ENCODE data around the gene EFCAB9.

EFCAB9 gene

DNA sequence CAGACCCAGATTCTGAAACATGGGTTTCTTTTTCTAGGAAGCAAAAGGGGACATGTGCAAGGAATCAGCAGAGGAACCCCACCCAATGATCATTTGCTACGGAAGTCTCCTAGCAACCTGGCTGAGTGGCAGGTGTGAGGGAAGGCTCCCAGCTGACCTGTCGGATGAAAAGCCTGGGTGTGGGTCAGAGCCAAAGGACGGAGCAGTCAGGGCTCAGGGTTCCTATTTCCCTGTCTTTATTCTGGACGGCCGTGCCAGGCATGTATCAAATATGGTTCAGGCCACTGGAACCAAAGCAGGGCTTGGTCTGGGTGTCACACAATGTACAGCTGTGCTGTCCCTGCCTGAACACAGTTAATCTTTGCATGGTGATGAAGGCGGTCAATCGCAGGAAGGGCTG lies 26.1 kb upstream of the EFCAB9 start:
- H2AFZ ChIP-seq (ENCODE audit: low read length): no peak overlapping the region
- H3K9ac ChIP-seq (ENCODE audit: low read length): no peak overlapping the region
- no peaks in the 10 kb centered on the region for H3K27me3 ChIP-seq (replicated peaks; ENCODE audit: insufficient read depth, low read length)
- H3K9me2 ChIP-seq (replicated peaks; ENCODE audit: insufficient read depth, low read length): no peaks in the 10 kb centered on the region
- no peaks in the 10 kb centered on the region; the same call in 1 of the 2 replicates for H3K36me3 ChIP-seq (replicated peaks; ENCODE audit: insufficient read depth, low read length)
- no peaks in the 10 kb centered on the region for H3K9me3 ChIP-seq (replicated peaks; ENCODE audit: insufficient read depth, low read length)
- H3K79me2 ChIP-seq (ENCODE audit: low read length): peaks cover 96% of the 10 kb centered on the region
- H4K20me1 ChIP-seq (ENCODE audit: insufficient read depth, low read length): 0 out of 2 replicates have a peak, but pooled peaks cover 4% of the 10 kb centered on the region
- no peak overlapping the region for H3K4me3 ChIP-seq (ENCODE audit: low read length)
- no peaks in the 10 kb centered on the region for H3F3A ChIP-seq (ENCODE audit: insufficient read depth, low read length)
- no peak overlapping the region for H3K27ac ChIP-seq (ENCODE audit: low read length)
- no peak overlapping the region for H3K4me2 ChIP-seq (ENCODE audit: low read depth, low read length)
- H3K4me1 ChIP-seq (ENCODE audit: low read length): no peaks in the 10 kb centered on the region
- no peak for TF ChIP-seq EZH2phosphoT487 (IDR thresholded peaks at IDR 0.05; ENCODE audit: low read length)
- TF ChIP-seq, protein P1, sequence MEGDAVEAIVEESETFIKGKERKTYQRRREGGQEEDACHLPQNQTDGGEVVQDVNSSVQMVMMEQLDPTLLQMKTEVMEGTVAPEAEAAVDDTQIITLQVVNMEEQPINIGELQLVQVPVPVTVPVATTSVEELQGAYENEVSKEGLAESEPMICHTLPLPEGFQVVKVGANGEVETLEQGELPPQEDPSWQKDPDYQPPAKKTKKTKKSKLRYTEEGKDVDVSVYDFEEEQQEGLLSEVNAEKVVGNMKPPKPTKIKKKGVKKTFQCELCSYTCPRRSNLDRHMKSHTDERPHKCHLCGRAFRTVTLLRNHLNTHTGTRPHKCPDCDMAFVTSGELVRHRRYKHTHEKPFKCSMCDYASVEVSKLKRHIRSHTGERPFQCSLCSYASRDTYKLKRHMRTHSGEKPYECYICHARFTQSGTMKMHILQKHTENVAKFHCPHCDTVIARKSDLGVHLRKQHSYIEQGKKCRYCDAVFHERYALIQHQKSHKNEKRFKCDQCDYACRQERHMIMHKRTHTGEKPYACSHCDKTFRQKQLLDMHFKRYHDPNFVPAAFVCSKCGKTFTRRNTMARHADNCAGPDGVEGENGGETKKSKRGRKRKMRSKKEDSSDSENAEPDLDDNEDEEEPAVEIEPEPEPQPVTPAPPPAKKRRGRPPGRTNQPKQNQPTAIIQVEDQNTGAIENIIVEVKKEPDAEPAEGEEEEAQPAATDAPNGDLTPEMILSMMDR (IDR thresholded peaks at IDR 0.05; ENCODE audit: low read length): no peak
- no peak for TF ChIP-seq EZH2 (optimal IDR thresholded peaks at IDR 0.05; ENCODE audit: low read depth, low read length)
- DNase-seq: no peak

DNA sequence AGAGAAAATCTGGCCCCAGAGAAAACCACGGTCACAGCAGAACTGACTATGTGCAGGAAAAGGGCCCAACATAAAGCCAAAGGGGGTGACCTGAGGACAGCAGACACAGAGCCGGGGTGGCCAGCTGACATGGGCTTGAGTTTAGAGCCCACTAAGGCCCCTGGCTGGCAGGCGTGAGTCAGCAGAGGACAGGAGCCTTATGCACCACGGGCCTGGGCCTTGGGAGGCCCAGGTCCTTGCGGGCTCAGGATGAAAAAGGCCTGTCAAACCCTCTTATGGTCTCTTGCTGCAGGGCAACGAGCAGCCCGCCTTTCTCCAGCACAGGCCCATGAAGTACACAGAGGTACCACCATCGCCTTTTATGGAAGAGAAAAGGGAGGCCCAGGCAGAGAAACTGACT lies 25.7 kb upstream of the EFCAB9 start:
- Histone ChIP-seq H3K27ac (ENCODE audit: low read length) (no peak overlapping the region), H2AFZ (ENCODE audit: low read length) (no peak overlapping the region), H3K79me2 (ENCODE audit: low read length) (peaks cover 96% of the 10 kb centered on the region), H3K4me1 (ENCODE audit: low read length) (no peaks in the 10 kb centered on the region), H3K9me2 (replicated peaks; ENCODE audit: insufficient read depth, low read length) (no peaks in the 10 kb centered on the region), H3K9me3 (replicated peaks; ENCODE audit: insufficient read depth, low read length) (no peaks in the 10 kb centered on the region), H3K36me3 (replicated peaks; ENCODE audit: insufficient read depth, low read length) (no peaks in the 10 kb centered on the region; the same call in 1 of the 2 replicates), H3F3A (ENCODE audit: insufficient read depth, low read length) (no peaks in the 10 kb centered on the region), H3K9ac (ENCODE audit: low read length) (no peak overlapping the region), H4K20me1 (ENCODE audit: insufficient read depth, low read length) (0 out of 2 replicates have a peak, but pooled peaks cover 4% of the 10 kb centered on the region), H3K4me2 (ENCODE audit: low read depth, low read length) (no peak overlapping the region), H3K4me3 (ENCODE audit: low read length) (no peak overlapping the region), H3K27me3 (replicated peaks; ENCODE audit: insufficient read depth, low read length) (no peaks in the 10 kb centered on the region)
- TF ChIP-seq, protein P1 (IDR thresholded peaks at IDR 0.05; ENCODE audit: low read length): no peak
- TF ChIP-seq EZH2phosphoT487 (IDR thresholded peaks at IDR 0.05; ENCODE audit: low read length): no peak
- TF ChIP-seq EZH2 (optimal IDR thresholded peaks at IDR 0.05; ENCODE audit: low read depth, low read length): no peak
- no peak for DNase-seq

DNA sequence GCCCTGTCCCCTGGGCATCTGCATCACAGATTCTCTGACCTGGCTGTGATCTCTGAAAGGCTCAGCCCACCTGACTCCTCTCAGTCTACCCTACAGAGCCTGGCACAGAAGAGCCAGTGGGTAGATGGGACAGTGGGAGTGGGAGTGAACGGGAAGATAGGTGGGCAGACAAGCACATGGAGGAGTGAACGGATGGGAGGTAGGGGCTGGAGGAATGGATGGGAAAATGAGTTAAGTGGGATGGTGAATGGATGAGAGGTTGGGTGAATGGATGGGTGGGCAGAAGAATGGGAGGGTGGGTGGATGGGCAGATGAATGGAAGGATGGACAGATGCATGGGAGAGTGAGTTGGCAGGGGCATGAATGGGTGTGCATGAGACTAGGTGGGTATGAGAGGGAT lies 24.8 kb upstream of the EFCAB9 start:
- H3K79me2 ChIP-seq (ENCODE audit: low read length): peaks cover 98% of the 10 kb centered on the region
- TF ChIP-seq EZH2phosphoT487 (IDR thresholded peaks at IDR 0.05; ENCODE audit: low read length) (no peak), EZH2 (optimal IDR thresholded peaks at IDR 0.05; ENCODE audit: low read depth, low read length) (no peak)
- TF ChIP-seq, protein P1 (IDR thresholded peaks at IDR 0.05; ENCODE audit: low read length): no peak
- no peaks in the 10 kb centered on the region for H3K9me2 ChIP-seq (replicated peaks; ENCODE audit: insufficient read depth, low read length)

More for the DNA sequence above, 24.8 kb upstream of the EFCAB9 start:
- no peak for DNase-seq
- Histone ChIP-seq H3K27me3 (replicated peaks; ENCODE audit: insufficient read depth, low read length) (no peaks in the 10 kb centered on the region), H3K27ac (ENCODE audit: low read length) (no peak overlapping the region), H3K4me3 (ENCODE audit: low read length) (no peak overlapping the region), H3K4me2 (ENCODE audit: low read depth, low read length) (no peak overlapping the region), H3K9ac (ENCODE audit: low read length) (no peak overlapping the region), H4K20me1 (ENCODE audit: insufficient read depth, low read length) (0 out of 2 replicates have a peak, but pooled peaks cover 4% of the 10 kb centered on the region), H3K36me3 (replicated peaks; ENCODE audit: insufficient read depth, low read length) (no peaks in the 10 kb centered on the region; the same call in 1 of the 2 replicates), H3F3A (ENCODE audit: insufficient read depth, low read length) (no peaks in the 10 kb centered on the region), H3K4me1 (ENCODE audit: low read length) (peaks cover 3% of the 10 kb centered on the region), H2AFZ (ENCODE audit: low read length) (no peak overlapping the region), H3K9me3 (replicated peaks; ENCODE audit: insufficient read depth, low read length) (no peaks in the 10 kb centered on the region)

All from MM.1S (cell line).